HCT116 (cell line): Measurements from ENCODE around the gene RNU7-1.
A peak's percentile ranks its signal among the peaks of the same experiment; 100 is the strongest.

Source experiments
- CTCF ChIP-seq, 3 experiments: fragments of 200-600 bp in 1 of 3; sonication (generic) in 1 of 3; IDR thresholded peaks in 2 of 3; conservative IDR thresholded peaks in 1 of 3; 2 replicates each; pipeline ENCODE4 v1.5.1; 2012 to 2017; ENCODE audit warnings: low read depth in 2 of 3, low read length in 2 of 3, antibody characterized with exemption in 1 of 3, borderline replicate concordance in 1 of 3, control low read depth in 1 of 3, mild to moderate bottlenecking in 1 of 3, mixed read lengths in 1 of 3, mixed run types in 1 of 3, moderate library complexity in 1 of 3; ENCODE audit not compliant: insufficient read depth in 1 of 3
- JUND ChIP-seq: IDR thresholded peaks from 2 replicates; pipeline ENCODE4 v1.6.1; 2012
- POLR2AphosphoS5 ChIP-seq: IDR thresholded peaks from 2 replicates; pipeline ENCODE4 v1.6.1; 2011; ENCODE audit warnings: mild to moderate bottlenecking, low read depth, low read length, moderate library complexity
- RAD21 ChIP-seq: IDR thresholded peaks from 2 replicates; pipeline ENCODE4 v1.6.1; 2012; ENCODE audit warnings: low read depth, mild to moderate bottlenecking

GRCh38 chr12:6904280-6905276 is 39.0 kb upstream of the RNU7-1 start, which contains the start of gene LRRC23:
- peak; percentile 82 for TF ChIP-seq POLR2AphosphoS5
- no peak for TF ChIP-seq RAD21
- TF ChIP-seq JUND: no peak
- TF ChIP-seq CTCF (IDR thresholded peaks at IDR 0.05 in 2 of 3, conservative IDR thresholded peaks at IDR 0.05 in 1 of 3; ENCODE audit: borderline replicate concordance in 1 of 3, insufficient read depth in 1 of 3, low read depth in 2 of 3, low read length in 2 of 3): no peak
